Activated CD4-positive, alpha-beta T cell treated with anti-CD3 and anti-CD28 coated beads, Interleukin-2, amount 10 ng/mL, durations not matched to agents 7 days and 5 days (primary cell): ENCODE data around the gene LZIC. TPM values are rescaled to one million over a fixed set of nuclear protein-coding genes. Genes with fewer than 3 reads are reported as not detected.
A peak's percentile ranks its signal among the peaks of the same experiment; 100 is the strongest.

Experiments
- CTCF ChIA-PET: fragments of 350-600 bp; sonication (Branson Sonifier 250); formaldehyde crosslinking; loops from one replicate; lab custom pipeline; 2021; ENCODE audit warnings: antibody characterized with exemption; lab: Charles Lee
- POLR2A ChIA-PET: fragments of 350-600 bp; sonication (Branson Sonifier 250); formaldehyde crosslinking; loops from one replicate; lab custom pipeline; 2021; ENCODE audit warnings: antibody characterized with exemption; lab: Charles Lee
- DNase-seq: peaks from one replicate; pipeline ENCODE4 v3.0.0-alpha.2; 2020
- H3K27ac Mint-ChIP-seq: one replicate; pipeline ENCODE4 v1.8.0; 2021; ENCODE audit warnings: mild to moderate bottlenecking, moderate library complexity, mixed read lengths
- H3K27me3 Mint-ChIP-seq: one replicate; pipeline ENCODE4 v1.8.0; 2021; ENCODE audit warnings: mixed read lengths
- H3K36me3 Mint-ChIP-seq: one replicate; pipeline ENCODE4 v1.8.0; 2021; ENCODE audit warnings: low read depth, mixed read lengths
- H3K4me1 Mint-ChIP-seq: one replicate; pipeline ENCODE4 v1.8.0; 2021; ENCODE audit warnings: mixed read lengths
- H3K4me3 Mint-ChIP-seq: one replicate; pipeline ENCODE4 v1.8.0; 2021; ENCODE audit warnings: mild to moderate bottlenecking, moderate library complexity, mixed read lengths
- H3K9me3 Mint-ChIP-seq: one replicate; pipeline ENCODE4 v1.8.0; 2021; ENCODE audit warnings: mixed read lengths
- total RNA-seq, 2 experiments: library from RNA; stranded (reverse); gene quantifications; one replicate each; pipeline ENCODE4 v1.2.3, GENCODE V29; 2021

LZIC gene
- 10 to 100 TPM; 25.7 to 28.0 TPM for total RNA-seq

- CTCF ChIA-PET = interaction anchor here (0.5 to 1.7 kb wide), 8 partner anchors 10 to 543 kb away, joined by 3 to 5 read pairs (median 4); partner anchors contain the start of gene CENPS
- peak within 1 kb of the TSS; percentile 99 for H3K4me3 Mint-ChIP-seq
- H3K27me3 Mint-ChIP-seq = no peaks in the 10 kb centered on the region
- H3K4me1 Mint-ChIP-seq = peaks cover 23% of the 10 kb centered on the region
- H3K27ac Mint-ChIP-seq = peak within 1 kb of the TSS; percentile 96
- POLR2A ChIA-PET = no interaction called here
- H3K36me3 Mint-ChIP-seq = peaks cover 17% of the 10 kb centered on the region
- peak; percentile 91 for DNase-seq
- H3K9me3 Mint-ChIP-seq = no peaks in the 10 kb centered on the region
Measured at GRCh38 chr1:9942939-9943788, at the start of gene LZIC, which contains the start of gene NMNAT1. LZIC (minus strand) TSS chr1:9943391; CDS start chr1:9936619, 6,772 bp downstream. NMNAT1 (plus strand) TSS chr1:9943475; CDS start chr1:9972074, 28,599 bp downstream.

- H3K9me3 Mint-ChIP-seq = no peaks in the 10 kb centered on the region
- H3K27me3 Mint-ChIP-seq = peaks cover 17% of the 10 kb centered on the region
- peaks cover 8% of the 10 kb centered on the region for H3K4me1 Mint-ChIP-seq
- no peaks in the 10 kb centered on the region for H3K36me3 Mint-ChIP-seq
- ChIA-PET CTCF (interaction anchor here (0.9 kb wide), 1 partner anchor 10 kb away, joined by 3 read pairs; no protein-coding TSS in a partner anchor), POLR2A (interaction anchor here (0.5 kb wide), 1 partner anchor 50 kb away, joined by 6 read pairs; no protein-coding TSS in a partner anchor)
- no peak overlapping the region for H3K4me3 Mint-ChIP-seq
- peak overlapping the region; percentile 0 for H3K27ac Mint-ChIP-seq
- no peak for DNase-seq
Measured at GRCh38 chr1:9992910-9993309, 49.7 kb upstream of the LZIC start.

GRCh38 chr1:9990944-9991343 lies 47.8 kb upstream of the LZIC start:
- Mint-ChIP-seq H3K4me1 (peaks cover 2% of the 10 kb centered on the region), H3K9me3 (no peaks in the 10 kb centered on the region), H3K27me3 (peaks cover 9% of the 10 kb centered on the region), H3K4me3 (no peak overlapping the region), H3K36me3 (no peaks in the 10 kb centered on the region), H3K27ac (no peak overlapping the region)
- no peak for DNase-seq
- CTCF ChIA-PET = interaction anchor here (0.9 kb wide), 1 partner anchor 15 kb away, joined by 3 read pairs; no protein-coding TSS in a partner anchor
- POLR2A ChIA-PET = no interaction called here

- ChIA-PET CTCF (interaction anchor here (0.6 to 0.7 kb wide), 3 partner anchors 26 to 197 kb away, joined by 3 to 4 read pairs (median 3); no protein-coding TSS in a partner anchor), POLR2A (no interaction called here)
- Mint-ChIP-seq H3K9me3 (no peaks in the 10 kb centered on the region), H3K4me1 (peaks cover 2% of the 10 kb centered on the region), H3K36me3 (no peaks in the 10 kb centered on the region), H3K4me3 (no peak overlapping the region), H3K27ac (no peak overlapping the region), H3K27me3 (peaks cover 9% of the 10 kb centered on the region)
- no peak for DNase-seq
Measured at GRCh38 chr1:9989773-9990172, 46.6 kb upstream of the LZIC start.

- no peak overlapping the region for H3K4me3 Mint-ChIP-seq
- no peak overlapping the region for H3K27ac Mint-ChIP-seq
- H3K9me3 Mint-ChIP-seq = no peaks in the 10 kb centered on the region
- ChIA-PET CTCF (no interaction called here), POLR2A (no interaction called here)
- no peaks in the 10 kb centered on the region for H3K27me3 Mint-ChIP-seq
- no peak for DNase-seq
- H3K4me1 Mint-ChIP-seq = no peaks in the 10 kb centered on the region
- peaks cover 2% of the 10 kb centered on the region for H3K36me3 Mint-ChIP-seq
Measured at GRCh38 chr1:9985001-9985400, 41.8 kb upstream of the LZIC start.

- H3K4me3 Mint-ChIP-seq = no peak overlapping the region
- no peaks in the 10 kb centered on the region for H3K4me1 Mint-ChIP-seq
- no peak overlapping the region for H3K27ac Mint-ChIP-seq
- ChIA-PET POLR2A (no interaction called here), CTCF (interaction anchor here (0.6 kb wide), 1 partner anchor 86 kb away, joined by 3 read pairs; no protein-coding TSS in a partner anchor)
- H3K27me3 Mint-ChIP-seq = no peaks in the 10 kb centered on the region
- peaks cover 2% of the 10 kb centered on the region for H3K36me3 Mint-ChIP-seq
- no peaks in the 10 kb centered on the region for H3K9me3 Mint-ChIP-seq
- no peak for DNase-seq
Measured at GRCh38 chr1:9984253-9984652, 41.1 kb upstream of the LZIC start.

- no peak overlapping the region for H3K4me3 Mint-ChIP-seq
- CTCF ChIA-PET = interaction anchor here (0.6 to 2.3 kb wide), 5 partner anchors 9 to 70 kb away, joined by 3 to 6 read pairs (median 3); no protein-coding TSS in a partner anchor
- H3K9me3 Mint-ChIP-seq = no peaks in the 10 kb centered on the region
- no peak overlapping the region for H3K27ac Mint-ChIP-seq
- no peaks in the 10 kb centered on the region for H3K27me3 Mint-ChIP-seq
- H3K4me1 Mint-ChIP-seq = no peaks in the 10 kb centered on the region
- H3K36me3 Mint-ChIP-seq = no peaks in the 10 kb centered on the region
- POLR2A ChIA-PET = no interaction called here
- no peak for DNase-seq
Measured at GRCh38 chr1:9960706-9961562, 17.7 kb upstream of the LZIC start.

GRCh38 chr1:9960011-9960410 lies 16.8 kb upstream of the LZIC start:
- Mint-ChIP-seq H3K36me3 (no peaks in the 10 kb centered on the region), H3K27ac (no peak overlapping the region), H3K9me3 (no peaks in the 10 kb centered on the region), H3K27me3 (no peaks in the 10 kb centered on the region), H3K4me3 (no peak overlapping the region), H3K4me1 (no peaks in the 10 kb centered on the region)
- DNase-seq = no peak
- ChIA-PET CTCF (interaction anchor here (0.6 to 2.3 kb wide), 2 partner anchors 10 to 69 kb away, joined by 3 to 6 read pairs; no protein-coding TSS in a partner anchor), POLR2A (no interaction called here)

- Mint-ChIP-seq H3K27me3 (no peaks in the 10 kb centered on the region), H3K9me3 (no peaks in the 10 kb centered on the region), H3K4me1 (no peaks in the 10 kb centered on the region), H3K36me3 (no peaks in the 10 kb centered on the region), H3K4me3 (no peak overlapping the region), H3K27ac (no peak overlapping the region)
- CTCF ChIA-PET = no interaction called here
- no peak for DNase-seq
- POLR2A ChIA-PET = no interaction called here
Measured at GRCh38 chr1:9957726-9958125, 14.5 kb upstream of the LZIC start.

- no peak for DNase-seq
- peaks cover 30% of the 10 kb centered on the region for H3K4me1 Mint-ChIP-seq
- no peaks in the 10 kb centered on the region for H3K27me3 Mint-ChIP-seq
- peaks cover 15% of the 10 kb centered on the region for H3K36me3 Mint-ChIP-seq
- no peak overlapping the region for H3K4me3 Mint-ChIP-seq
- H3K9me3 Mint-ChIP-seq = no peaks in the 10 kb centered on the region
- ChIA-PET CTCF (interaction anchor here (1.0 to 1.2 kb wide), 2 partner anchors 9 to 15 kb away, joined by 3 to 5 read pairs; no protein-coding TSS in a partner anchor), POLR2A (no interaction called here)
- no peak overlapping the region for H3K27ac Mint-ChIP-seq
Measured at GRCh38 chr1:9946315-9946714, 3.1 kb upstream of the LZIC start.

GRCh38 chr1:9942399-9942938 lies 722 bp downstream of the LZIC start:
- peak; percentile 51 for DNase-seq
- ChIA-PET CTCF (interaction anchor here (0.6 to 1.1 kb wide), 3 partner anchors 72 to 488 kb away, joined by 3 to 5 read pairs (median 3); partner anchors contain the start of gene CENPS), POLR2A (no interaction called here)
- Mint-ChIP-seq H3K27ac (peak overlapping the region; percentile 96), H3K9me3 (no peaks in the 10 kb centered on the region), H3K27me3 (no peaks in the 10 kb centered on the region), H3K36me3 (peaks cover 12% of the 10 kb centered on the region), H3K4me1 (peaks cover 23% of the 10 kb centered on the region), H3K4me3 (peak overlapping the region; percentile 99)
